Body of pancreas (tissue), 4 donors: ENCODE data around the gene ATRNL1.

Experiments used
- POLR2A ChIP-seq, 3 donors: fragments of 450-650 bp; IDR thresholded peaks; one replicate each; pipeline ENCODE4 v1.6.1; 2016; ENCODE audit warnings: antibody characterized with exemption in 3 of 3, mild to moderate bottlenecking in 2 of 3
- TF ChIP-seq, protein P1 (sequence below), 7 experiments: fragments of 450-650 bp in 4 of 7; fragments of 200-600 bp in 3 of 7; sonication (generic) in 3 of 7; IDR thresholded peaks; one replicate each; pipeline ENCODE4 v1.5.1; 2016 to 2019; ENCODE audit warnings: antibody characterized with exemption in 7 of 7

- TF ChIP-seq, protein P1, sequence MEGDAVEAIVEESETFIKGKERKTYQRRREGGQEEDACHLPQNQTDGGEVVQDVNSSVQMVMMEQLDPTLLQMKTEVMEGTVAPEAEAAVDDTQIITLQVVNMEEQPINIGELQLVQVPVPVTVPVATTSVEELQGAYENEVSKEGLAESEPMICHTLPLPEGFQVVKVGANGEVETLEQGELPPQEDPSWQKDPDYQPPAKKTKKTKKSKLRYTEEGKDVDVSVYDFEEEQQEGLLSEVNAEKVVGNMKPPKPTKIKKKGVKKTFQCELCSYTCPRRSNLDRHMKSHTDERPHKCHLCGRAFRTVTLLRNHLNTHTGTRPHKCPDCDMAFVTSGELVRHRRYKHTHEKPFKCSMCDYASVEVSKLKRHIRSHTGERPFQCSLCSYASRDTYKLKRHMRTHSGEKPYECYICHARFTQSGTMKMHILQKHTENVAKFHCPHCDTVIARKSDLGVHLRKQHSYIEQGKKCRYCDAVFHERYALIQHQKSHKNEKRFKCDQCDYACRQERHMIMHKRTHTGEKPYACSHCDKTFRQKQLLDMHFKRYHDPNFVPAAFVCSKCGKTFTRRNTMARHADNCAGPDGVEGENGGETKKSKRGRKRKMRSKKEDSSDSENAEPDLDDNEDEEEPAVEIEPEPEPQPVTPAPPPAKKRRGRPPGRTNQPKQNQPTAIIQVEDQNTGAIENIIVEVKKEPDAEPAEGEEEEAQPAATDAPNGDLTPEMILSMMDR (IDR thresholded peaks at IDR 0.05) = no peak
- no peak for TF ChIP-seq POLR2A (IDR thresholded peaks at IDR 0.05)
These were observed 761.7 kb downstream of the ATRNL1 start for GRCh38 chr10:115854740-115855435.
